ENCODE results near the gene CREB5.

DNA sequence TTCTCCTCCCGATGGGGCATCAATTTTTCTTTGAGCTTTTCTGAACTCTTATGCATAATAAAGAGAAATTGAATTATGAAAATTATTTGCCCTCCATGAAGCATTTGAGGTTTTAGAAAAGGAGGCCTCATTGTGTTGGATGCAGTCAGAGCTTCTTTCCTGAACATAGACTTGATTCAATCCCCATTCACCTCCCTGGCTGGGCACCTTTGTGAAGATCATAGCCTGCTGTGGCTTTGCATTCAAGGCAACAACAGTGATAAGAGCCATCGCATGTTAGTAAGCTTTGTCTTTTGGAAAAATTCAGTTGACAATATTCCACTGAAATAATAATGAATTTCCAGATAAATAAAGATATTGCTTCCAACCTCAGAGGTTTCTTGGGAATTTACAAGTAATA lies 458.8 kb downstream of the CREB5 start:
- no peak for TF ChIP-seq POLR2A (IDR thresholded peaks at IDR 0.05)
- TF ChIP-seq, protein P1, sequence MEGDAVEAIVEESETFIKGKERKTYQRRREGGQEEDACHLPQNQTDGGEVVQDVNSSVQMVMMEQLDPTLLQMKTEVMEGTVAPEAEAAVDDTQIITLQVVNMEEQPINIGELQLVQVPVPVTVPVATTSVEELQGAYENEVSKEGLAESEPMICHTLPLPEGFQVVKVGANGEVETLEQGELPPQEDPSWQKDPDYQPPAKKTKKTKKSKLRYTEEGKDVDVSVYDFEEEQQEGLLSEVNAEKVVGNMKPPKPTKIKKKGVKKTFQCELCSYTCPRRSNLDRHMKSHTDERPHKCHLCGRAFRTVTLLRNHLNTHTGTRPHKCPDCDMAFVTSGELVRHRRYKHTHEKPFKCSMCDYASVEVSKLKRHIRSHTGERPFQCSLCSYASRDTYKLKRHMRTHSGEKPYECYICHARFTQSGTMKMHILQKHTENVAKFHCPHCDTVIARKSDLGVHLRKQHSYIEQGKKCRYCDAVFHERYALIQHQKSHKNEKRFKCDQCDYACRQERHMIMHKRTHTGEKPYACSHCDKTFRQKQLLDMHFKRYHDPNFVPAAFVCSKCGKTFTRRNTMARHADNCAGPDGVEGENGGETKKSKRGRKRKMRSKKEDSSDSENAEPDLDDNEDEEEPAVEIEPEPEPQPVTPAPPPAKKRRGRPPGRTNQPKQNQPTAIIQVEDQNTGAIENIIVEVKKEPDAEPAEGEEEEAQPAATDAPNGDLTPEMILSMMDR (IDR thresholded peaks at IDR 0.05), result no peak
